Middle frontal gyrus (tissue), 1 donor: ENCODE data around the gene PCDHGA5.
"Not testable (repeated sequence)": the region's sequence is repeated elsewhere in the genome, so short reads cannot be mapped to it uniquely, and the experiment has no call there.

ENCODE experiments used
- DNase-seq: peaks from one replicate; pipeline ENCODE4 v3.0.0-alpha.2; 2015; ENCODE audit warnings: low spot score; ENCODE audit errors: extremely low spot score

Gene PCDHGA5

GRCh38 chr5:141363952-141364660 lies at the start of gene PCDHGA5:
Gene PCDHGA5 (plus strand): TSS chr5:141364162. CDS start chr5:141364331, 169 bp downstream.
- DNase-seq: no peak

GRCh38 chr5:141316963-141317362 lies 47.0 kb upstream of the PCDHGA5 start:
- DNase-seq: not testable (repeated sequence)

- no peak for DNase-seq
These were observed 44.8 kb upstream of the PCDHGA5 start for GRCh38 chr5:141319202-141319601.

GRCh38 chr5:141319699-141320098 lies 44.3 kb upstream of the PCDHGA5 start:
- DNase-seq: no peak

DNA sequence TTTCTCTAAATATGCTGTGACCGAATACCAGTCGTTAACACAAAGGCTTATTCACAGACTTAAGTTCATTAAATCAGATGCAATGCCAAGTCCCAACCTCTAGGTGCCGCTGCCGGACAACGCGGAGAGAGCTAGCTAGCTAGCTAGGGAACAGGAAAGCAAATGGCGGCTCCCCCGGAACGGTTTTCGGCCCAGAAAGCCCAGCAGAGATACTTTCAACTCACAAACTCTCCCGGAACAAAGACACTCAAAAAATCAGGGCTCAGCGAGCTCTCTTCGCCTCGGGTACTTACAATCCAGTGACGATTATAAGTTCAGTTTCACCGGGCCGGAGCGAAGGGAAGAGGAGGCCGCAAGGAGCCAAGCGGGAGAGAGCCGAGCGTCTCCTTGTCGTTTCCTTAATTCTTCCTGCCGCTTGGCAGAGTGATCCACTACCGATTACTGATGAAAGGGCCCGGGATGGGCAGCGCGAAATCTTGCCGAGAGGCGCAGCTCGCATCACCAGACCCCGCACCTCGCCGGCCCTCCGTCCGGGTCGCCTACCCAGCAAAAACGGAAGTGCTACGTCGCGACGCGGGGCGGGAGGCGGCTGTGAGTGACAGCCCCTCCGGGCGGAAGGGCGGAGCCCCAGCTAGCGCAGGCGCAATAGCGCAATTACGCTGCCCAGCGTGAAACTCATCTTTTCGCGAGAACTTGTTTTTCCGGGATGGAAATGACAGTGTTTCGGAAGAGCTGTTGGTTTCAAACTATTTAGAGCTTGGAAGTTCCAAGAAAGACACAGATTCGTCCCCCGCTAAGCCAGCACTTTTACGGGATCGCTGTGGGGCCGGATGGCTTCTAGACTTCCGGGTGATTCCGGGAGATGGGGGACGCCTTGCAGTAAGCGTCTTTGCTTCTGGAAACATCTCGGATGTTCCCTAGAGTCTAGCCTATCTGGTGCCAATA lies 43.5 kb upstream of the PCDHGA5 start, which contains the start of gene TAF7:
TSS of gene TAF7 (minus strand) at position 560 of the 945 bp plus-strand sequence. CDS start 740 bp downstream, outside the sequence.
- DNase-seq: peak; percentile 89

DNA sequence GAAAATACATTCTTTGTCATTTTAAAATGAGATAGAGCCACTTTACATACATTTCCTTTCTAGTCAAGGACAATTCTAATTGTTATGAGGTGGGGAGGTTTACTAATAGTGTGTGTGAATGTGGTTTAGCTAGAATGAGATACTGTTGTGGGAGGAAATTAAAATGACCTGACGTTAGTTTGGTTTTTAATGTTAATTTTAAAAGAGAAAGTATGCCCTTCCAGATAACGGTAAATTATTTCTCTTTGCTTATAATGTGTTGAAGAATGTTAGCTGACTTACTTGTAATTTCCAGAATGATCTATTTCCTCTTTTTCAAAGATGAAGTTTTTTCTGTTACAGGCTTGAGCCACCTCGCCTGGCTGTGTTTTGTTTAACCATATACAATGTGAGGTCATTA lies 41.7 kb upstream of the PCDHGA5 start:
- no peak for DNase-seq

GRCh38 chr5:141326088-141326854 lies 37.7 kb upstream of the PCDHGA5 start:
- no peak for DNase-seq

- no peak for DNase-seq
These were observed 35.7 kb upstream of the PCDHGA5 start for GRCh38 chr5:141328231-141328630.

DNA sequence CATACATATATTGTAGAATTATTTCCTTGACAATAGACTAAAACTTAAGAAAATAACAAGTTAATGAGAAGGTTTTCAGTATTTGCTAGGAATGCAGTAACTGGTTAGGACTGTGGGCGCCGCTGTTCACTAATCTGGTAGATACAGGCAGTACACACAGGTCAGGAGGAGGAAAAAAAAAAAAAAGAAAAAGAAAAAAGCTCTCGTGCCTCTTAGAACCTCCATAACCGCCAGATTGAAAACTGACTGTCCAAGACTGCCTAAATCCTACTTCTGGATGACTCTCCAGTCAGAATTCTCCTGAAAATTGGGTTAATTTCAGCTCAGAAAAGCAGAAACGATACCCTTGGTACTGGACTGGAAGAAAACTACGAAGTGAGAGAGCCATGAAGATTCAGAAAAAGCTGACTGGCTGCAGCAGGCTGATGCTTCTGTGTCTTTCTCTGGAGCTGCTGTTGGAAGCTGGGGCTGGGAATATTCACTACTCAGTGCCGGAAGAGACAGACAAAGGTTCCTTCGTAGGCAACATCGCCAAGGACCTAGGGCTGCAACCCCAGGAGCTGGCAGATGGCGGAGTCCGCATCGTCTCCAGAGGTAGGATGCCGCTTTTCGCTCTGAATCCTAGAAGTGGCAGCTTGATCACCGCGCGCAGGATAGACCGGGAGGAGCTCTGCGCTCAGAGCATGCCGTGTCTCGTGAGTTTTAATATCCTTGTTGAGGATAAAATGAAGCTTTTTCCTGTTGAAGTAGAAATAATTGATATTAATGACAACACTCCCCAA lies 33.5 kb upstream of the PCDHGA5 start, which contains the start of gene PCDHGA1:
TSS of gene PCDHGA1 (plus strand) at position 216 of the 782 bp plus-strand sequence.
- DNase-seq: no peak

- not testable (repeated sequence) for DNase-seq
These were observed 31.4 kb upstream of the PCDHGA5 start for GRCh38 chr5:141332571-141332970.

DNA sequence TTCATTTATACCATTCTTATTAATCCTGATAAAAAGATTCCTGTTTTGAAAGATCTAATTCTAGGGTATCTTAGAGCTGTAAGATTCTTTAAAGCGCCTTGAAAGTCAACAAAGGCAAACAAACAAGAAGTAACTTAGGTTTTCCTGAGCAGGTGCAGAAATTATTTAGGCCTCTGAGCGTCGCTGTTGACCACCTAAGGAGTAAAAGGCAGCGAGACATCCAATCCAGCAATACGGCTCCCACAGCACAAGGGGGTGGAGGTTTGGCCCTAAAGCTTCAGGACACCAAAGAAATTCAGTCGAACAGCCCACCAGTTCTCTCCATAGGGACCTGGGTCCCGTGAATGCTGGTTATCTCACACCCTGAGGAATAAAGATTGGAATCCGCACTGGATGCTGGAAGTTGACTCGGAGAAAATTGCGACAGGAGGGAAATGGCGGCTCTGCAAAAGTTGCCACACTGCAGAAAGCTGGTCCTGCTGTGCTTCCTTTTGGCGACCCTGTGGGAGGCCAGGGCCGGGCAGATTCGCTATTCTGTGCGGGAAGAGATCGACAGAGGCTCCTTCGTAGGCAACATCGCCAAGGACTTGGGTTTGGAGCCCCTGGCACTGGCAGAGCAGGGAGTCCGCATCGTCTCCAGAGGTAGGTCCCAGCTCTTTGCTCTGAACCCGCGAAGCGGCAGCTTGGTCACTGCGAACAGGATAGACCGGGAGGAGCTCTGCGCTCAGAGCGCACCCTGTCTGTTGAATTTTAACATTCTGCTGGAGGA lies 25.2 kb upstream of the PCDHGA5 start, which contains the start of gene PCDHGA2:
TSS of gene PCDHGA2 (plus strand) at position 223 of the 769 bp plus-strand sequence.
- DNase-seq: no peak

DNA sequence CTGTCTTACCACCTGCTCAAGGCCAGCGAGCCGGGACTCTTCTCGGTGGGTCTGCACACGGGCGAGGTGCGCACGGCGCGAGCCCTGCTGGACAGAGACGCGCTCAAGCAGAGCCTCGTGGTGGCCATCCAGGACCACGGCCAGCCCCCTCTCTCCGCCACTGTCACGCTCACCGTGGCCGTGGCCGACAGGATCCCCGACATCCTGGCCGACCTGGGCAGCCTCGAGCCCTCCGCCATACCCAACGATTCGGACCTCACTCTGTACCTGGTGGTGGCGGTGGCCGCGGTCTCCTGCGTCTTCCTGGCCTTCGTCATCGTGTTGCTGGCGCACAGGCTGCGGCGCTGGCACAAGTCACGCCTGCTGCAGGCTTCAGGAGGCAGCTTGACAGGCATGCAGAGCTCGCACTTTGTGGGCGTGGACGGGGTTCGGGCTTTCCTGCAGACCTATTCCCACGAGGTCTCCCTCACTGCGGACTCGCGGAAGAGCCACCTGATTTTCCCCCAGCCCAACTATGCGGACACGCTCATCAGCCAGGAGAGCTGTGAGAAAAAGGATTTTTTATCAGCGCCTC lies 23.1 kb upstream of the PCDHGA5 start:
- not testable (repeated sequence) for DNase-seq

DNA sequence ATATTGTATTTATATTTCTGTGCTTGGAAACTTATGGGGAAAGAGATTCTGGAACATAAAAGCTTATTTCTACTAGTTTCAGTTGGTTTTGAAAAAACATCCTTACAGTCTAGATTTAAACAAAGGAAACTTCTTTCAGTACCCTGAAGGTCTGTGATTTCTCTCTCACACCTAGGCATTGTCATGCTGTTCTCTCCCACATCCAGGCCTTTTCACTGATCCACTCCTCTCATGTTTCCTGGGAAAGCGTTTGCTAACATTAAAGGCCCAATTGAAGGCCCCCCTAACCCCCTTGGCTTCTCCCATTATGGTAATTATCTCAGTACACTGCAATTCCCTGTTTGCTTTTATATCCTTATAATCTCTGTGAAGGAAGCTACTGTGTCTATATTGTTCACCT lies 21.2 kb upstream of the PCDHGA5 start:
- DNase-seq: no peak

GRCh38 chr5:141343242-141343952 lies 20.6 kb upstream of the PCDHGA5 start, which contains the start of gene PCDHGA3:
Gene PCDHGA3 (plus strand): TSS chr5:141343829. CDS start chr5:141344034, 205 bp downstream.
- DNase-seq: no peak

GRCh38 chr5:141343953-141344463 lies 20.0 kb upstream of the PCDHGA5 start:
- no peak for DNase-seq

DNA sequence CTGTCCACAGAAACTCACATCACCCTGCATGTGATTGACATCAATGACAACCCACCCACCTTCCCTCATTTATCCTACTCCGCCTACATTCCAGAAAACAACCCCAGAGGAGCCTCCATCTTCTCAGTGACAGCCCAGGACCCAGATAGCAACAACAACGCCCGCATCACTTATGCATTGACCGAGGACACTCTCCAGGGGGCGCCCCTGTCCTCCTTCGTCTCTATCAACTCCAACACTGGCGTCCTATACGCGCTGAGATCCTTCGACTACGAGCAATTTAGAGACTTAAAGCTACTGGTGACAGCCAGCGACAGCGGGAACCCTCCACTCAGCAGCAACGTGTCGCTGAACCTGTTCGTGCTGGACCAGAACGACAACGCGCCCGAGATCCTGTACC lies 18.6 kb upstream of the PCDHGA5 start:
- DNase-seq: no peak

- not testable (repeated sequence) for DNase-seq
These were observed 17.9 kb upstream of the PCDHGA5 start for GRCh38 chr5:141346017-141346416.

DNA sequence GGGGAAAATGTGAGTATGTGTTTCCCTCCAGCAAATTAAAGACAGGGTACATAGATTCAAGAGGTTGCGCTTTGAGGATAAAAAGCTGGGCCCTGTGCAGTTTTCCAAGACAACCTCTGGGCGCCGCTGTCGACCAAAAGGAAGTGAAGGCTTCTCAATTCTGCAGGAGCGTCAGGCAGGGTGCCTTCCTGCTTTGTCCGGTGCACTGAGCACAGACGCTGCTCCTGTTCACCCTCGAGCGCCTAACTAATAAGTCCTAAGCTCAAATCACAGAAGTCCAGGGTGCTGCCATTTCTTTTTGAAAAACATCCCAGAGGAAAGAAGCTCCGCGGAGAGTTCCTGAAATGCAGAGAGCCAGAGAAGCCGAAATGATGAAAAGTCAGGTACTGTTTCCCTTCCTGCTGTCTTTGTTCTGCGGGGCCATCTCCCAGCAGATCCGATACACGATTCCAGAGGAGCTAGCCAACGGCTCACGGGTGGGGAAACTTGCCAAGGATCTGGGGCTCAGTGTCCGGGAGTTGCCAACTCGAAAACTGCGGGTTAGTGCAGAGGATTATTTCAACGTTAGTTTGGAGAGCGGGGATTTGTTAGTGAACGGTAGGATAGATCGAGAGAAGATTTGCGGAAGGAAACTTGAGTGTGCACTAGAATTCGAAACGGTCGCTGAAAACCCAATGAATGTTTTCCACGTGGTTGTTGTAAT lies 13.9 kb upstream of the PCDHGA5 start, which contains the start of gene PCDHGB1:
TSS of gene PCDHGB1 (plus strand) at position 183 of the 703 bp plus-strand sequence. CDS start at position 345, 162 bp downstream.
- DNase-seq: no peak
